CD4-positive, CD25-positive, alpha-beta regulatory T cell (primary cell): Measurements from ENCODE around the gene TM9SF4. TPM values are rescaled to one million over a fixed set of nuclear protein-coding genes. Genes with fewer than 3 reads are reported as not detected.
"Not testable (repeated sequence)": the region's sequence is repeated elsewhere in the genome, so short reads cannot be mapped to it uniquely, and the experiment has no call there.

ENCODE experiments used
- ATAC-seq, 2 donors: fragments of 150-1000 bp; cut with Tn5 transposase; one replicate each; pipeline ENCODE4 v1.10.0; 2021; ENCODE audit warnings: low read depth in 2 of 2, moderate number of reproducible peaks in 2 of 2, moderate library complexity in 1 of 2
- DNase-seq, 3 donors: peaks; one replicate each; pipeline versions ENCODE4 v3.0.0 to v3.0.0-alpha.2; 2012 to 2022; ENCODE audit warnings: mixed read lengths in 1 of 3
- H3K27ac ChIP-seq: one replicate; pipeline ENCODE4 v1.7.0; 2013; ENCODE audit warnings: mild to moderate bottlenecking, low read length; ENCODE audit not compliant: insufficient read depth, poor library complexity, severe bottlenecking
- H3K27me3 ChIP-seq: one replicate; pipeline ENCODE4 v1.7.0; 2013; ENCODE audit warnings: low read length; ENCODE audit not compliant: control insufficient read depth, insufficient read depth
- H3K36me3 ChIP-seq: one replicate; pipeline ENCODE4 v1.7.0; 2013; ENCODE audit warnings: mild to moderate bottlenecking, low read length, moderate library complexity; ENCODE audit not compliant: control insufficient read depth, insufficient read depth
- H3K4me1 ChIP-seq: 2 replicates; pipeline ENCODE4 v1.7.0; 2013; ENCODE audit warnings: mild to moderate bottlenecking, low read length; ENCODE audit not compliant: insufficient read depth, control insufficient read depth, poor library complexity, severe bottlenecking
- H3K4me3 ChIP-seq: one replicate; pipeline ENCODE4 v1.7.0; 2013; ENCODE audit warnings: low read depth, mild to moderate bottlenecking, low read length, moderate library complexity
- H3K9me3 ChIP-seq, 2 experiments: 1 replicate in 1 of 2; 2 replicates in 1 of 2; pipeline ENCODE4 v1.7.0; 2013; ENCODE audit warnings: low read length in 2 of 2, mild to moderate bottlenecking in 1 of 2, moderate library complexity in 1 of 2; ENCODE audit not compliant: control insufficient read depth in 2 of 2
- H3K27ac Mint-ChIP-seq, 3 donors: one replicate each; pipeline ENCODE4 v1.8.0; 2020 to 2022; ENCODE audit warnings: mild to moderate bottlenecking in 3 of 3, mixed read lengths in 3 of 3, moderate library complexity in 2 of 3
- H3K27me3 Mint-ChIP-seq: one replicate; pipeline ENCODE4 v1.8.0; 2022; ENCODE audit warnings: mild to moderate bottlenecking, mixed read lengths
- H3K36me3 Mint-ChIP-seq: one replicate; pipeline ENCODE4 v1.8.0; 2020; ENCODE audit warnings: mixed read lengths
- H3K4me1 Mint-ChIP-seq, 4 donors: one replicate each; pipeline ENCODE4 v1.8.0; 2020 to 2022; ENCODE audit warnings: mixed read lengths in 4 of 4, mild to moderate bottlenecking in 1 of 4
- H3K4me3 Mint-ChIP-seq, 4 donors: one replicate each; pipeline ENCODE4 v1.8.0; 2020 to 2022; ENCODE audit warnings: mild to moderate bottlenecking in 4 of 4, mixed read lengths in 4 of 4, moderate library complexity in 3 of 4
- H3K9me3 Mint-ChIP-seq, 7 donors: one replicate each; pipeline ENCODE4 v1.8.0; 2020 to 2022; ENCODE audit warnings: mixed read lengths in 7 of 7, mild to moderate bottlenecking in 3 of 7, moderate library complexity in 2 of 7
- polyA plus RNA-seq, 4 donors: library from polyadenylated mRNA; unstranded; fragments of 300-500 nt; fragmentation: Illumina TruSeq; gene quantifications; one replicate each; pipeline ENCODE4 v1.2.3, GENCODE V29; 2021
- total RNA-seq: library from RNA; stranded (reverse); gene quantifications from one replicate; pipeline ENCODE4 v1.2.3, GENCODE V29; 2022

Gene TM9SF4
- total and polyA plus RNA-seq, 5 donors from 2014 or later, result 28.7 to 36.3 (median 29.4) TPM

GRCh38 chr20:32119734-32120133 is 10.2 kb downstream of the TM9SF4 start:
- ATAC-seq, result no peak
- no peak overlapping the region for H3K27ac ChIP-seq
- Mint-ChIP-seq H3K9me3 (no peaks in the 10 kb centered on the region), H3K4me1 (peaks cover 5 to 34% (median 23%) of the 10 kb centered on the region in 4 donors), H3K27ac (no peak overlapping the region), H3K4me3 (no peak overlapping the region), H3K27me3 (no peaks in the 10 kb centered on the region), H3K36me3 (peaks cover 13% of the 10 kb centered on the region)
- H3K4me1 ChIP-seq, result peaks cover 5% of the 10 kb centered on the region
- DNase-seq, result no peak
- H3K36me3 ChIP-seq, result no peaks in the 10 kb centered on the region
- H3K27me3 ChIP-seq, result no peaks in the 10 kb centered on the region
- no peak overlapping the region for H3K4me3 ChIP-seq
- no peaks in the 10 kb centered on the region for H3K9me3 ChIP-seq

GRCh38 chr20:32121908-32122307 is 12.4 kb downstream of the TM9SF4 start:
- not testable (repeated sequence) for DNase-seq, H3K27ac ChIP-seq

DNA sequence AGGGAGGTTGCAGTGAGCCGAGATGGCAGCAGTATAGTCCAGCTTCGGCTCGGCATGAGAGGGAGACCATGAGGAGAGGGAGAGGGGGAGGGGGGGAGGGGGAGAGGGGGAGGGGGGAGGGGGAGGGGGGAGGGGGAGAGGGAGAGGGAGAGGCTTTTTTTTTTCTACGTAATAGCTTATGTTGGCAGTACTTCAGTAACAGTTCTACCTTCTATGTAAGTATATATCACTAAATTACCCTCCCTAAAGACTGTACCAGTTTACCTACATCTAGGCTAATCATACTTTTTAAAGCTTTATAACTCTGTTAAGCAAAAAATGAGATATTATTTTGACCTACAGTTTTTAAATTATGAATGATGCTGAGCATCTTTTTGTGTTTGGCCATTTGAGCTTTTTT is 13.6 kb downstream of the TM9SF4 start:
- Mint-ChIP-seq H3K4me1 (peaks cover 5 to 18% (median 12%) of the 10 kb centered on the region in 4 donors), H3K27ac (no peak overlapping the region), H3K36me3 (peaks cover 14% of the 10 kb centered on the region), H3K9me3 (no peaks in the 10 kb centered on the region), H3K27me3 (no peaks in the 10 kb centered on the region), H3K4me3 (no peak overlapping the region)
- no peaks in the 10 kb centered on the region for H3K4me1 ChIP-seq
- DNase-seq (no peak), ATAC-seq (no peak)
- no peaks in the 10 kb centered on the region for H3K9me3 ChIP-seq
- no peak overlapping the region for H3K4me3 ChIP-seq
- H3K36me3 ChIP-seq, result no peaks in the 10 kb centered on the region
- no peak overlapping the region for H3K27ac ChIP-seq
- no peaks in the 10 kb centered on the region for H3K27me3 ChIP-seq

More at GRCh38 chr20:32121908-32122307, 12.4 kb downstream of the TM9SF4 start:
- not testable (repeated sequence) for H3K36me3 Mint-ChIP-seq, H3K4me1 ChIP-seq, H3K9me3 Mint-ChIP-seq, H3K27ac Mint-ChIP-seq, H3K36me3 ChIP-seq, H3K27me3 Mint-ChIP-seq, H3K4me3 Mint-ChIP-seq, H3K9me3 ChIP-seq, H3K4me3 ChIP-seq, ATAC-seq, H3K27me3 ChIP-seq
- peaks cover 5 to 21% (median 17%) of the 10 kb centered on the region in 4 donors for H3K4me1 Mint-ChIP-seq

- no peaks in the 10 kb centered on the region for H3K27me3 Mint-ChIP-seq
- no peaks in the 10 kb centered on the region for H3K36me3 ChIP-seq
- peak overlapping the region in 1 of 3 donors; percentile 52 for H3K27ac Mint-ChIP-seq
- peaks cover 5 to 18% (median 11%) of the 10 kb centered on the region in 4 donors for H3K4me1 Mint-ChIP-seq
- DNase-seq, result no peak
- H3K4me3 Mint-ChIP-seq, result no peak overlapping the region
- no peaks in the 10 kb centered on the region for H3K27me3 ChIP-seq
- H3K36me3 Mint-ChIP-seq, result peaks cover 14% of the 10 kb centered on the region
- H3K9me3 ChIP-seq, result no peaks in the 10 kb centered on the region
- ATAC-seq, result no peak
- H3K4me1 ChIP-seq, result no peaks in the 10 kb centered on the region
- no peaks in the 10 kb centered on the region for H3K9me3 Mint-ChIP-seq
- no peak overlapping the region for H3K4me3 ChIP-seq
- no peak overlapping the region for H3K27ac ChIP-seq
These were observed 15.5 kb downstream of the TM9SF4 start for GRCh38 chr20:32124916-32125454.

- DNase-seq (no peak), ATAC-seq (no peak)
- no peaks in the 10 kb centered on the region for H3K9me3 Mint-ChIP-seq
These were observed 16.0 kb downstream of the TM9SF4 start for GRCh38 chr20:32125506-32125905.

GRCh38 chr20:32126919-32127318 is 17.4 kb downstream of the TM9SF4 start:
- Histone ChIP-seq H3K4me3 (no peak overlapping the region), H3K27me3 (no peaks in the 10 kb centered on the region), H3K27ac (no peak overlapping the region), H3K36me3 (no peaks in the 10 kb centered on the region), H3K9me3 (no peaks in the 10 kb centered on the region), H3K4me1 (no peaks in the 10 kb centered on the region)
- Mint-ChIP-seq H3K4me3 (no peak overlapping the region), H3K9me3 (no peaks in the 10 kb centered on the region), H3K27ac (no peak overlapping the region), H3K4me1 (peaks cover 5 to 25% (median 14%) of the 10 kb centered on the region in 4 donors), H3K36me3 (peaks cover 24% of the 10 kb centered on the region), H3K27me3 (no peaks in the 10 kb centered on the region)
- ATAC-seq, result no peak
- no peak for DNase-seq

More at GRCh38 chr20:32125506-32125905, 16.0 kb downstream of the TM9SF4 start:
- Mint-ChIP-seq H3K27ac (no peak overlapping the region), H3K27me3 (no peaks in the 10 kb centered on the region), H3K36me3 (peaks cover 14% of the 10 kb centered on the region), H3K4me3 (no peak overlapping the region), H3K4me1 (peaks cover 5 to 18% (median 13%) of the 10 kb centered on the region in 4 donors)
- Histone ChIP-seq H3K4me3 (no peak overlapping the region), H3K9me3 (no peaks in the 10 kb centered on the region), H3K36me3 (no peaks in the 10 kb centered on the region), H3K27me3 (no peaks in the 10 kb centered on the region), H3K4me1 (no peaks in the 10 kb centered on the region), H3K27ac (no peak overlapping the region)

DNA sequence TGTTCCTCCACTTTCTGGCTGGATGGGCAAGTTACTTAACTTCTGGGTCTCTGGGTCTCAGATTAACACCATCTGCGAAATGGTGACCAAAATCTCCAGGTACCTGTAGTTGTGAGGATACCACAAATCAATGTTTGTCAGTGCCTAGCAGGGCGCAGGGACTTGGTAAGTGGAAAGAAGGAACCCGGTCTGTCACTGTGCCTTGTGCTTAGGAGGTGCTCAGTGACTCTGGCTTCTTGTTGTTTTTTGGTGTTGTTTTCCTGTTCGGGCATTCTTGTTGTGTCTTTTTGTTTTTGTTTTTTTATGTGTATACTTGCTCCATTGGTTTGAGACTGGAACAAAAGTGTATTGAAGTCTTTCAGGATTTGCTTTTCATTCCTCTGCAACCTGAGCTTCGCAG is 17.8 kb downstream of the TM9SF4 start:
- DNase-seq, result no peak
- no peaks in the 10 kb centered on the region for H3K36me3 ChIP-seq
- H3K4me3 Mint-ChIP-seq, result no peak overlapping the region

GRCh38 chr20:32128167-32128566 is 18.7 kb downstream of the TM9SF4 start:
- no peaks in the 10 kb centered on the region for H3K9me3 Mint-ChIP-seq
- peaks cover 5 to 29% (median 16%) of the 10 kb centered on the region in 4 donors for H3K4me1 Mint-ChIP-seq
- Histone ChIP-seq H3K4me3 (no peak overlapping the region), H3K4me1 (no peaks in the 10 kb centered on the region), H3K9me3 (no peaks in the 10 kb centered on the region), H3K36me3 (peaks cover 7% of the 10 kb centered on the region), H3K27me3 (no peaks in the 10 kb centered on the region), H3K27ac (no peak overlapping the region)
- H3K4me3 Mint-ChIP-seq, result no peak overlapping the region
- no peak for ATAC-seq
- H3K27ac Mint-ChIP-seq, result no peak overlapping the region
- peaks cover 29% of the 10 kb centered on the region for H3K36me3 Mint-ChIP-seq
- H3K27me3 Mint-ChIP-seq, result no peaks in the 10 kb centered on the region
- no peak for DNase-seq

More for the DNA sequence above, 17.8 kb downstream of the TM9SF4 start:
- H3K27ac Mint-ChIP-seq, result peak overlapping the region in 1 of 3 donors; percentile 67
- no peaks in the 10 kb centered on the region for H3K9me3 Mint-ChIP-seq
- H3K27me3 ChIP-seq, result no peaks in the 10 kb centered on the region
- no peak overlapping the region for H3K4me3 ChIP-seq
- H3K4me1 ChIP-seq, result no peaks in the 10 kb centered on the region
- no peak overlapping the region for H3K27ac ChIP-seq
- H3K36me3 Mint-ChIP-seq, result peaks cover 24% of the 10 kb centered on the region
- no peak for ATAC-seq
- H3K4me1 Mint-ChIP-seq, result peaks cover 5 to 28% (median 15%) of the 10 kb centered on the region in 4 donors
- no peaks in the 10 kb centered on the region for H3K27me3 Mint-ChIP-seq
- H3K9me3 ChIP-seq, result no peaks in the 10 kb centered on the region
